ENCODE measurements around the gene CFAP53. TPM values are rescaled to one million over a fixed set of nuclear protein-coding genes. Genes with fewer than 3 reads are reported as not detected.

Gene CFAP53
- total and polyA plus RNA-seq, 2 of the 4 experiments (the other 2 are of a cell fraction): under 0.01 to 0.12 TPM

DNA sequence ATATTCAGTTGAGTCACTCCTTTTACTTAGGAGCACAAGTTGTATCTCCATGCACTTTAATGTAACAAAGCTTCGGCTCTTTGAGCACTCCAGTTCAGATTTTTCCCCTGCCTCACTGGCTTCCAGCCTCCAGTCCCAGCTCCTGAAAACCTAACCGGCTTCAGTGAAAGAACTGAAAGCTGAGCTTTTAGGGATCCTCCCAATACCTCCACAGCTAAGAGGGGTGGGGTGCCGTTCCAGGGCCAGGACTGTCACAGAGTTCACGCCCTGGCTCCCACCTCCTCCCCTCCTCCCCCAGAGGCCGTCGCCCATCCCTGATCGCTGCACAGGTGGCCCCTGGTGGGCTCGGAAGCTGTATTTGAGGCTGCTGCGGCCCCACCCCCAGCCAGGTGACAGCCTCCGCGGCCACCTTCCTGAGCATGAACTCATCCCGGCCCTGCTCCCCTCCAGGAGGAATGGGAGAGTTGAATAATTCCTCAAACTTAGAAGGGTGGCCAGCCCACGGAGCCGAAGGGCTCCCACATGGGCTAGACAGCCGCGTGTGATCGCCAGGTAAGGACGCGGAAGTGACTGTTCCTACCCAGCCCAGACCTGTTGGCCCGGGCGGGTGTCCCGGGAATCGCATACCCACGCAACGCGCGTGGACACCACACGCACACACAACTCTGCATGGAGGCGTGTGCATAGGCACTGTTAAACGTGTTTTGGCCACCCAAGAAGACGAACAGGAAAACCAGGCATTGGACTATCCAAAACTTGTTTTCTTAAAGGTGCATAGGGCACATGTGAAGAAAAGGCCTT, 73.1 kb downstream of the CFAP53 start (continued):
- TF ChIP-seq BHLHE40 (IDR thresholded peaks at IDR 0.05; ENCODE audit: low read depth, low read length): no peak

DNA sequence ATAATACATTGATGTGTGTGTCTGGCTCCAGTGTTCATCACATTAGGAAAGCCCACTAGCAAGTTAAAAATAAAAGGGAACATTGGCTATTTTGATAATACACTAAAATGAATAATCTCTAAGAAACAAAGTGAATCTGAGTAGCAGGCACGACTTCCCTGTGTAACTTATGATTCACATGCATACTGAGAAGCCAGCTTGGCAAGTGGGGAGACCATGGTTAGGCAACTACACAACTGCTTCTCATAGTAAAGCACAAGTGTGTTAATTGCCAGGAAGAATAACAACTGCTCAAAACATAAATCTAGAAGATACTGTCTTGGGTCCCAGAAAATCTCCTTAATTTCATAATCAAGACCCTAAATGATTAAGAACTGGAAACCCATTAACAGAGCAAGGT, 75.4 kb downstream of the CFAP53 start:
- no peak overlapping the region for H3K4me3 ChIP-seq (ENCODE audit: insufficient read depth, low read depth, low read length)
- H3K9me1 ChIP-seq (ENCODE audit: insufficient read depth, low read length): no peaks in the 10 kb centered on the region
- H2AK5ac ChIP-seq (ENCODE audit: low read depth, low read length): no peak overlapping the region
- H3K23ac ChIP-seq (ENCODE audit: low read depth, low read length): no peak overlapping the region
- no CpG with 5 or more reads among the region's 1 CpG for WGBS, 2 experiments (ENCODE audit: extremely low coverage in 2 of 2, insufficient read length in 1 of 2)
- H3K27ac ChIP-seq (ENCODE audit: insufficient read depth, low read length): no peak overlapping the region
- no peaks in the 10 kb centered on the region for H3K36me3 ChIP-seq (ENCODE audit: control insufficient read depth, insufficient read depth, low read length)
- no peaks in the 10 kb centered on the region for H3K79me1 ChIP-seq (ENCODE audit: low read depth in 1 of 2, low read length in 2 of 2)
- H3K27me3 ChIP-seq (ENCODE audit: control insufficient read depth, insufficient read depth, low read length): peaks cover 34% of the 10 kb centered on the region
- no peak overlapping the region for H2AK9ac ChIP-seq (replicated peaks; ENCODE audit: low read depth, low read length, poor library complexity)
- no peak overlapping the region for H2BK120ac ChIP-seq (ENCODE audit: low read depth, low read length)
- H3K56ac ChIP-seq (ENCODE audit: extremely low read depth, insufficient read depth, low read length): no peak overlapping the region
- POLR2A ChIA-PET (ENCODE audit: unreplicated experiment): no interaction called here
- H4K91ac ChIP-seq (ENCODE audit: insufficient read depth, low read depth, low read length): no peak overlapping the region
- dilution Hi-C loops (cut with HindIII; ENCODE audit: low sequenced_read_pairs, unreplicated experiment) (no loop called here), in situ Hi-C loops (cut with MboI; ENCODE audit: low sequenced_read_pairs) (loop anchor here (25.0 kb wide), 1 partner anchor 679 kb away; no protein-coding TSS in a partner anchor), intact Hi-C loops (cut with micrococcal nuclease) (no loop called here)
- H3K4ac ChIP-seq (ENCODE audit: low read depth, low read length): no peak overlapping the region
- no peak overlapping the region for H3K18ac ChIP-seq (ENCODE audit: low read depth, low read length)
- no peaks in the 10 kb centered on the region for H4K20me1 ChIP-seq (ENCODE audit: insufficient read depth, low read length)
- H3K9ac ChIP-seq (ENCODE audit: low read depth, low read length): no peak overlapping the region
- no peaks in the 10 kb centered on the region for H3K4me1 ChIP-seq (ENCODE audit: control insufficient read depth, insufficient read depth, low read length)
- no peak for ATAC-seq (ENCODE audit: low read depth)
- no peak overlapping the region for H2BK20ac ChIP-seq (ENCODE audit: low read depth, low read length)
- no peak for DNase-seq
- H4K5ac ChIP-seq (ENCODE audit: low read depth, low read length): no peak overlapping the region
- no TSS peak for BruUV-seq (replicated peaks)
- H2BK15ac ChIP-seq (ENCODE audit: low read depth, low read length): no peak overlapping the region
- H3K4me2 ChIP-seq (ENCODE audit: low read depth, low read length): no peak overlapping the region
- H2BK5ac ChIP-seq (ENCODE audit: low read depth, low read length, poor library complexity, severe bottlenecking): no peak overlapping the region
- no peak overlapping the region for H4K8ac ChIP-seq (ENCODE audit: low read depth in 2 of 2, low read length in 2 of 2)
- H3K9me3 ChIP-seq (ENCODE audit: control insufficient read depth, insufficient read depth, low read length): no peaks in the 10 kb centered on the region; the same call in 1 of the 2 replicates
- H2AFZ ChIP-seq (replicated peaks; ENCODE audit: low read length, poor library complexity): no peak overlapping the region
- no peak overlapping the region for H3K14ac ChIP-seq (replicated peaks; ENCODE audit: low read depth, low read length)
- CTCF ChIA-PET: no interaction called here
- TF ChIP-seq MAFK (IDR thresholded peaks at IDR 0.05; ENCODE audit: low read depth, low read length): no peak
- no peak for TF ChIP-seq BHLHE40 (IDR thresholded peaks at IDR 0.05; ENCODE audit: low read depth, low read length)
- TF ChIP-seq POLR2A (IDR thresholded peaks at IDR 0.05; ENCODE audit: low read depth, low read length): no peak
- no peak for TF ChIP-seq FOS (IDR thresholded peaks at IDR 0.05; ENCODE audit: low read depth, low read length)
- no peak for TF ChIP-seq CEBPB (IDR thresholded peaks at IDR 0.05; ENCODE audit: low read depth, low read length)
- TF ChIP-seq SMC3 (IDR thresholded peaks at IDR 0.05; ENCODE audit: low read depth, low read length): no peak
- TF ChIP-seq MXI1 (IDR thresholded peaks at IDR 0.05; ENCODE audit: borderline replicate concordance, low read depth, low read length): no peak
- TF ChIP-seq, protein P1, sequence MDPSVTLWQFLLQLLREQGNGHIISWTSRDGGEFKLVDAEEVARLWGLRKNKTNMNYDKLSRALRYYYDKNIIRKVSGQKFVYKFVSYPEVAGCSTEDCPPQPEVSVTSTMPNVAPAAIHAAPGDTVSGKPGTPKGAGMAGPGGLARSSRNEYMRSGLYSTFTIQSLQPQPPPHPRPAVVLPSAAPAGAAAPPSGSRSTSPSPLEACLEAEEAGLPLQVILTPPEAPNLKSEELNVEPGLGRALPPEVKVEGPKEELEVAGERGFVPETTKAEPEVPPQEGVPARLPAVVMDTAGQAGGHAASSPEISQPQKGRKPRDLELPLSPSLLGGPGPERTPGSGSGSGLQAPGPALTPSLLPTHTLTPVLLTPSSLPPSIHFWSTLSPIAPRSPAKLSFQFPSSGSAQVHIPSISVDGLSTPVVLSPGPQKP (IDR thresholded peaks at IDR 0.05; ENCODE audit: borderline replicate concordance, low read depth, low read length): no peak
- no peak for TF ChIP-seq MAZ (IDR thresholded peaks at IDR 0.05; ENCODE audit: borderline replicate concordance, low read depth, low read length)
- TF ChIP-seq RCOR1 (IDR thresholded peaks at IDR 0.05; ENCODE audit: insufficient replicate concordance, low read length): no peak
- no peak for TF ChIP-seq RFX5 (IDR thresholded peaks at IDR 0.05; ENCODE audit: low read depth, low read length)
- TF ChIP-seq, protein P2, sequence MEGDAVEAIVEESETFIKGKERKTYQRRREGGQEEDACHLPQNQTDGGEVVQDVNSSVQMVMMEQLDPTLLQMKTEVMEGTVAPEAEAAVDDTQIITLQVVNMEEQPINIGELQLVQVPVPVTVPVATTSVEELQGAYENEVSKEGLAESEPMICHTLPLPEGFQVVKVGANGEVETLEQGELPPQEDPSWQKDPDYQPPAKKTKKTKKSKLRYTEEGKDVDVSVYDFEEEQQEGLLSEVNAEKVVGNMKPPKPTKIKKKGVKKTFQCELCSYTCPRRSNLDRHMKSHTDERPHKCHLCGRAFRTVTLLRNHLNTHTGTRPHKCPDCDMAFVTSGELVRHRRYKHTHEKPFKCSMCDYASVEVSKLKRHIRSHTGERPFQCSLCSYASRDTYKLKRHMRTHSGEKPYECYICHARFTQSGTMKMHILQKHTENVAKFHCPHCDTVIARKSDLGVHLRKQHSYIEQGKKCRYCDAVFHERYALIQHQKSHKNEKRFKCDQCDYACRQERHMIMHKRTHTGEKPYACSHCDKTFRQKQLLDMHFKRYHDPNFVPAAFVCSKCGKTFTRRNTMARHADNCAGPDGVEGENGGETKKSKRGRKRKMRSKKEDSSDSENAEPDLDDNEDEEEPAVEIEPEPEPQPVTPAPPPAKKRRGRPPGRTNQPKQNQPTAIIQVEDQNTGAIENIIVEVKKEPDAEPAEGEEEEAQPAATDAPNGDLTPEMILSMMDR (conservative IDR thresholded peaks at IDR 0.05; ENCODE audit: low read depth, low read length): no peak
- TF ChIP-seq CHD1 (IDR thresholded peaks at IDR 0.05; ENCODE audit: low read depth, low read length): no peak
- no peak for TF ChIP-seq RAD21 (IDR thresholded peaks at IDR 0.05; ENCODE audit: low read length)
- TF ChIP-seq NFE2L2 (IDR thresholded peaks at IDR 0.05; ENCODE audit: low read depth, low read length): no peak
